Ectodermal cell (in vitro differentiated cells): ENCODE data around the gene LEPR.
A peak's percentile ranks its signal among the peaks of the same experiment; 100 is the strongest.

Experiments
- H3K27ac ChIP-seq: 2 replicates; pipeline ENCODE4 v1.7.0; 2013; ENCODE audit warnings: mild to moderate bottlenecking, low read depth, low read length; ENCODE audit not compliant: insufficient read depth, poor library complexity, severe bottlenecking
- H3K27me3 ChIP-seq: 2 replicates; pipeline ENCODE4 v1.7.0; 2013; ENCODE audit warnings: mild to moderate bottlenecking, low read length; ENCODE audit not compliant: insufficient read depth, control insufficient read depth, poor library complexity, severe bottlenecking
- H3K36me3 ChIP-seq: one replicate; pipeline ENCODE4 v1.7.0; 2013; ENCODE audit warnings: low read length; ENCODE audit not compliant: control insufficient read depth, insufficient read depth
- H3K4me1 ChIP-seq: one replicate; pipeline ENCODE4 v1.7.0; 2013; ENCODE audit warnings: low read length; ENCODE audit not compliant: control insufficient read depth, insufficient read depth
- H3K4me3 ChIP-seq: 2 replicates; pipeline ENCODE4 v1.7.0; 2013; ENCODE audit warnings: low read depth, low read length, control low read depth; ENCODE audit not compliant: insufficient read depth
- H3K9me3 ChIP-seq: 2 replicates; pipeline ENCODE4 v1.7.0; 2013; ENCODE audit warnings: mild to moderate bottlenecking, low read length, moderate library complexity; ENCODE audit not compliant: control insufficient read depth
- WGBS, 2 experiments: methylation state at CpG; one replicate each; pipeline ENCODE4 v1.1.7; 2013; ENCODE audit warnings: missing lambda C conversion rate in 2 of 2; 5-methylcytosine and 5-hydroxymethylcytosine counted together

The LEPR gene

DNA sequence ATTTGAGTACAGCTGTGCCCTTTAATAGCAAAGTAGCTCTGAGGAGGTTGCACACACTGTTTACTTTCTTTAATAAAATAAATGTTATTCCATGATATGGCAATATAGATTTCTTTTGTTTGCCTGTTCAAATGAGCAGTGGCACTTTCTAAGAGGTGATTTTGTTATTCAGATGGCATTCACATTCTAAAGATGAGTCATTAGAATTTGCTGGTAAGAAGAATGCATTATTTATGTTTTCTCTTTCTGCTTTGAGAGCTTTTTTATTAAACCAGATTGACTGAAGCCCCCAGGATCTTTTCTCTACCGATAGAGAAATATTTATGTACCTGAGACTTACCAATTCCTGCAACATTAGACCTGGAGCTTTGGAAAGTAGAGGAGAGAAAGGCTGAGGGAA is 11.2 kb upstream of the LEPR start:
- WGBS, 2 experiments: 40 to 57% methylated on average over 1 of the region's 1 CpG
- H3K36me3 ChIP-seq: no peaks in the 10 kb centered on the region

DNA sequence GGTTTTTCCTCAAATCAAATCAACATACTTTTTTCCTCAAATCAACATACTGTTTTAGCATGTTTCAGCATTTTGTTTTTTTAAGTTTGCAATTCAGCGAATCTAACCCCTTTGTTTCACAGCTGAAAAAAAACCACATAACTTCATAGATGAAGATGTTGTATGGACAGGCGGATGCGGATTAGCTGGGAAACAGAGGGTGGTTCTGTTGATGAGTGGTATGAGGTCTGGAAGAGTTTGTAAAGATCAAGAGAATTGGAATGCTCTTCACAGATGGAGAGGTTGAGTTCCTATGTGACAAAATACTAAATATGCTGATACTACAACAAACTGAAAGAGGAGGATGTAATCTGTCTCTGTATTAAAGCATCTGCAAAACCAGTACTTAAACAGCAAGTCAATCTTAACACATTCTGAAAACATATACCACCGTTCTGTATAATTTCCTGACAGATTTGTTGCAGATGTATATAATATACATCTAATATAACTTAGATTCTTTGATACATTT is 10.6 kb upstream of the LEPR start:
- Histone ChIP-seq H3K36me3 (no peaks in the 10 kb centered on the region), H3K4me3 (no peak overlapping the region), H3K4me1 (no peaks in the 10 kb centered on the region), H3K27ac (no peak overlapping the region), H3K9me3 (no peaks in the 10 kb centered on the region), H3K27me3 (no peaks in the 10 kb centered on the region)
- 91 to 92% methylated on average over 3 to 4 of the region's 4 CpGs for WGBS, 2 experiments

More for the DNA sequence above, 11.2 kb upstream of the LEPR start:
- Histone ChIP-seq H3K9me3 (no peaks in the 10 kb centered on the region), H3K27me3 (no peaks in the 10 kb centered on the region), H3K4me3 (no peak overlapping the region), H3K27ac (no peak overlapping the region), H3K4me1 (no peaks in the 10 kb centered on the region)

DNA sequence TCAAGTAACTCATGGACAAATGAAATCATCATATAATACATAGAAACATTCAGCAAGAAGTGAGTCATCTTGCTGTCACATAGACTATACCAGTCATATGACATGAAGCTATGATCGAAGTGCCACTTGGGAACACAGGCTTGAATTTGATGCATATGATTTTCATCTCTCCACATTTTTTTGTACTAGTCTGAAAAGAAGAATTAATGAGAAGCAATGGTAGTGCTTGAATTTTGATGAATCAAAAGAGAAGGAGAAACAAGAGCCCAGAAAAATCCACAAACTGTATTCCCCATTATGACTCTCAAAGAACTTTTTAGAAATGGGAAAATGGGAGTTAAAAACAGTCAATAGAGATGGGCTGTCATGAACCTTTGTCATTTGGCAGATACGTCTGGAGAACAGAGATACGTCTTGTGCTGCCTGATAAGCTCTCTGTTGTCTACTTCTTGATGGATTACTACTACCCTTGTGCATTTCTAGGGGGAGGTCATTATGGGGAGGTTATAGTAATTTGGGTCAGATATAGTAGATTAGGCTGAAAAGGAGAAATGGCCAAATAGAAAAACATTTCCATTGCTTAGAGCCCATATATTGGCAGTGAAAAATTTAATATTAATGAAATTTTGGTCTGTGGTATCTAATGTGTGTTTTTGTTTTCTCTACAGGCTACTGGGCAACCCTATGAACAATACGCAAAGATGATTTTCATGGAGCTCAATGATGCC is 8.0 kb upstream of the LEPR start:
- Histone ChIP-seq H3K4me1 (no peaks in the 10 kb centered on the region), H3K36me3 (no peaks in the 10 kb centered on the region), H3K9me3 (no peaks in the 10 kb centered on the region), H3K27me3 (no peaks in the 10 kb centered on the region), H3K27ac (no peak overlapping the region), H3K4me3 (no peak overlapping the region)
- 87 to 94% methylated on average over 4 of the region's 4 CpGs for WGBS, 2 experiments

DNA sequence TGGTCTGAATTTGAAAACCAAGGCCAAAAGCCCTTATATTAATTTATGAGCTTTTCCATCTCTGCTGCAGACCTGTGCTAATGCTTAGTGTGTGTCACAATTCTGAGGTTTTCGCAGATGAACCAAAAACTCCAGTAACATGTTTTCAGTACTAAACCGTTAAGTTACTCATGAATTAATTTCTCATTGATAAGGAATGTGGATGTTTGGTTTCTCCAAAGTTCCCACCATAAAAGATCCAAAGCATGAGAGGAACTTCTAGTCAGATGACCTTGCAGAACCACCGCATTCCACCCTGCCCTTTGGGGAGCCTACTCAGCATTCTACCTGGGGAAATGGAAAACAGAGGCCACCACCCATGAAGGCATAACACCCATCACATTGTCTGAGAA is 7.5 kb upstream of the LEPR start:
- Histone ChIP-seq H3K36me3 (no peaks in the 10 kb centered on the region), H3K4me1 (no peaks in the 10 kb centered on the region), H3K27me3 (no peaks in the 10 kb centered on the region), H3K9me3 (no peaks in the 10 kb centered on the region), H3K4me3 (no peak overlapping the region), H3K27ac (no peak overlapping the region)
- 89 to 100% methylated on average over 3 of the region's 3 CpGs for WGBS, 2 experiments

DNA sequence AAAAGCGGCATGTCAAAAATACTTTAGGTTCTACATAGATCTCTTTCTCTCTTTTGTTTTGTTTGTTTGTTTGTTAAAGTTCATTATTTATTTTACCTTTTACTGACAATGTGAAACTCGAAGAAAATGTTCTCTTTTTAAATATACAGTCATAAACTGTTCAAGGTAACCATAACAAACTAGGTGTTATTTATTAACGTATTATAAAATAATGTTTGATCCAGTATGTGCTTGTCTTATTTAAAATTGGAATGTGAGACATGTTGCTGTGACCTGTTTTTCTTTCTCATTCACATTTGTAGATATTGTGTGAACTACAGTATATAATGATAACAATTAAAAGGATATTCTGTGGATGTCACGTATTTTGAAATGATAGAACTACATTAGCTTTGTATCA is 5.9 kb upstream of the LEPR start:
- 100% methylated on average over 1 of the region's 4 CpGs; no CpG with 5 or more reads in 1 of the 2 experiments for WGBS, 2 experiments
- Histone ChIP-seq H3K9me3 (no peaks in the 10 kb centered on the region), H3K27ac (no peak overlapping the region), H3K4me1 (peaks cover 4% of the 10 kb centered on the region), H3K4me3 (no peak overlapping the region), H3K36me3 (no peaks in the 10 kb centered on the region), H3K27me3 (no peaks in the 10 kb centered on the region)

DNA sequence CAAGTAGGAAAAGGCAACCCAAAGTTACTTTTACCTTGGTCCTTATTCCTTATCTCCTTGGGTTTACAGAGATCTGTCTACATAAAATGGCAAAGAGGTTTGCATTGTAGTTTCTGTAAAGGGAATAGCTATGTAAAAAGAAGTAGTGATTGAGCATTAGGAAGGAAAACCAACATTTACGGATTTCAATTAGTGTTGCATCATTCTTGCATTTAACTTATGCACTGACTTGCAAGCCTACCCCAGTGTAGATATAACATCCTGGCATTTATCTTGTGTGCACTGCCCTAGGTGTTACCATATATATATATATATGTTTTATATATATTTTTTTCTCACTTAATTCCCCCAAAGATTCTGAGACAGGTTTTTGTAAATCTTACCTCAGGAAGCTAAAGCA is 3.7 kb upstream of the LEPR start:
- H3K4me1 ChIP-seq: peaks cover 5% of the 10 kb centered on the region
- H3K36me3 ChIP-seq: no peaks in the 10 kb centered on the region
- H3K4me3 ChIP-seq: no peak overlapping the region
- no peaks in the 10 kb centered on the region for H3K9me3 ChIP-seq
- WGBS, 2 experiments: 93 to 100% methylated on average over 1 of the region's 1 CpG
- H3K27ac ChIP-seq: no peak overlapping the region
- no peaks in the 10 kb centered on the region for H3K27me3 ChIP-seq

DNA sequence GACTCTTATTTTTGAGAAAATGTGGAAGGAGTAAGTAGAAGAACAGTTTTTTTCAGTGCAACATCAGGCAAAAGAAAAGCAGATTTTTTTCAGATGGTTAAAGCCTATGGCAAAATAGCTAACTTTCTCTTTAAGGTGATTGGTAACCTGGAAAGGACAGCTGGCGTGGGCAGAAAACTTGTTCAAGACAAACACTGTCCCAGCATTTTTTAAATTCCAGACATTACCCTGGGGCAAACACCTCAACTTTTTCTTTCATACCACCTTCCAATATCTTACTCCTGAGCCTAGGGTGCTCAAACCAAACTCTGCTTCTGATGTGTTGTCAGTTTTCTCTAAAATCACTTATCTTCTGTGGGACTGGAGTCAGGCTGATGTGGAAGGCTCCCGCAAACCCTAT is 2.7 kb upstream of the LEPR start:
- WGBS, 2 experiments: 82 to 95% methylated on average over 1 to 2 of the region's 2 CpGs
- Histone ChIP-seq H3K27ac (no peak overlapping the region), H3K27me3 (no peaks in the 10 kb centered on the region)

DNA sequence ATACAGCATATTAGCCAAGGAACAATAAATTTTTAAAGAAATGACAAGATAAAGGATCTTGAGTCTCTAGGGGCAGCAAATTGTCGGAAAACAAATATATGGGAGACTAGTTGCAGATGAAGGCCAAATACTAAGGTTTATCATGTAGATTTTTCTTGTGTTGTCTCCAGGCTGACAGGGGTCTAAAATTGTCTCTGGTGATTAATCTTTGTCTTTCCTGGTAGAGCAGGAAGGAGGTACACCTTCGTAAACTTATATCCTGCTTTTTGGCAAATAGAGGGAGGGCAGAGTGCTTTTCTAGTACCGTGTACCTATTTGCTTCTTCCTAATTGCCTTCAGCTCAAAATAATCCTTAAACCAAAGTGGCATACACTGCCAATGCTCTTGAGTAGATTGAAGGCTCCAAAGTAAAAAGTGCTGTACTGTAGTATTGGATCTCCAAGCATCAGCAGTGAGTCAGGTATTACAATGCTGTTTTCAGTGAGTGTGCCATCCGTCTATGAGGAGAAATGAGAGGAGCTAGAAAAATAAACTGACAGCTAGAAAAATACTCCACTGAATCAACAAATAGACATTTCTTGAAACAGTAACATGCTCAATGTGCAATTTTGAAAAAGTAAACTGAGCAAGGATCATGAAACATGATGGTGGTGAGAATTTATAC is 1.8 kb upstream of the LEPR start:
- Histone ChIP-seq H3K4me1 (peaks cover 8% of the 10 kb centered on the region), H3K27me3 (no peaks in the 10 kb centered on the region), H3K9me3 (no peaks in the 10 kb centered on the region), H3K4me3 (no peak overlapping the region), H3K27ac (no peak overlapping the region), H3K36me3 (no peaks in the 10 kb centered on the region)
- WGBS, 2 experiments: 95 to 100% methylated on average over 3 to 4 of the region's 4 CpGs

More for the DNA sequence above, 2.7 kb upstream of the LEPR start:
- Histone ChIP-seq H3K4me3 (no peak overlapping the region), H3K4me1 (peaks cover 8% of the 10 kb centered on the region), H3K9me3 (no peaks in the 10 kb centered on the region), H3K36me3 (no peaks in the 10 kb centered on the region)

DNA sequence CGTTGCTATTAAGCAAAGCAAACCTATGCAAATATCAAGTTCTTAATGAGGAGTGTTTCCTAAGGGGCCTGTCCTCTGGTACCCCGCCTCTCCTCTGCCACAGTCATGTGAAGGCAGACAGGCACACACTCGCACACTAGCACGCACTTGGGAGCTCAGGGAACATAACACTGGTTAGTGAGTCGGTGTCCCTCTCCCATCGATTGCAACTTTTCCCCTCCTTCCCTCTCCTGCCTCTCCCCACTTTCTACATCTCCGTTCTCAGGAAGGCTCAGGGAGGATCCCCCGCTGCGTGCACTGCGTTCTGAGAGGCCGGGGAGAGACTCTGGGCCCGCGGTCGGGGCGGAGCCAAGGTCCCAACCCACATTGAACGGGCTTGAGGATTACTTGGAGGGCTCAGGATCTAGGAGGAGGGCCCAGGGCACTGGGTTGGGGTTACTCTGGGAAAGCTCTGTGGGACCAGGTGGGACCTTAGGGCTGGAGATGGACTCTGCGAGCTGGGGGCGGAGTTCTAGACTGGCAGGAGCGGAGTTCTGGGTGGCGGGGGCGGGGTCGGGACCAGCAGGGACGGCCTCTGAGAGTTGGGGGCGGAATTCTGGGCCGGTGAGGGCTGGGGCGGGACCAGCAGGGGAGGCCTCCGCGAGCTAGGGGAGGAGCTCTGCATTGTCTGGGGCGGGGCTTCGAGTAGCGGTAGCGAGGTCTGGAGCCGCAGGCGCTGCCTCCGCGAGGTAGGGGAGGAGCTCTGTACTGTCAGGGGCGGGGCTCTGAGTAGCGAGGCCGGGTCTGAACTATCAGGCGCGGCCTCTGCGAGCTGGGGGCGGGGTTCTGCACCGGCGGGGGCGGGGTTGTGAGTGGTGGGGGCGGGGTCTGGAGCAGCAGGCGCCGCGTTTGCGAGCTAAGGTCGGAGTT is 533 bp upstream of the LEPR start:
- 1% methylated on average over 50 to 52 of the region's 52 CpGs for WGBS, 2 experiments
- no peaks in the 10 kb centered on the region for H3K27me3 ChIP-seq
- no peaks in the 10 kb centered on the region for H3K9me3 ChIP-seq

More for the DNA sequence above, 533 bp upstream of the LEPR start:
- Histone ChIP-seq H3K27ac (peak overlapping the region; percentile 96), H3K36me3 (no peaks in the 10 kb centered on the region), H3K4me1 (peaks cover 8% of the 10 kb centered on the region), H3K4me3 (peak overlapping the region; percentile 70)
